Kidney epithelial cell (primary cell): ENCODE measurements around the gene ADGRG7. TPM values are rescaled to one million over a fixed set of nuclear protein-coding genes. Genes with fewer than 3 reads are reported as not detected.

Experiments used
- DNase-seq: peaks from one replicate; pipeline ENCODE4 v3.0.0-alpha.2; 2010; ENCODE audit warnings: low read depth
- H3K27me3 ChIP-seq: 2 replicates; pipeline ENCODE4 v1.6.0; 2011; ENCODE audit warnings: low read length; ENCODE audit not compliant: control insufficient read depth, insufficient read depth
- H3K36me3 ChIP-seq: 2 replicates; pipeline ENCODE4 v1.5.1; 2011; ENCODE audit warnings: low read length; ENCODE audit not compliant: control insufficient read depth, insufficient read depth
- H3K4me3 ChIP-seq: 2 replicates; pipeline ENCODE4 v1.5.1; 2011; ENCODE audit warnings: low read depth, mild to moderate bottlenecking, control low read depth, low read length
- total RNA-seq: library from RNA; depleted of rRNA; stranded (reverse); fragments of >200 nt; gene quantifications from 2 replicates; pipeline ENCODE4 v1.2.3, GENCODE V29; 2015
- TF ChIP-seq, protein P1 (sequence below): IDR thresholded peaks from 2 replicates; pipeline ENCODE4 v1.5.1; 2011; ENCODE audit warnings: mild to moderate bottlenecking, moderate library complexity, low read length, control low read depth, inconsistent platforms; ENCODE audit not compliant: insufficient read depth, poor library complexity, severe bottlenecking

The ADGRG7 gene
- total RNA-seq, 1 donor from 2014 or later, result not detected

DNA sequence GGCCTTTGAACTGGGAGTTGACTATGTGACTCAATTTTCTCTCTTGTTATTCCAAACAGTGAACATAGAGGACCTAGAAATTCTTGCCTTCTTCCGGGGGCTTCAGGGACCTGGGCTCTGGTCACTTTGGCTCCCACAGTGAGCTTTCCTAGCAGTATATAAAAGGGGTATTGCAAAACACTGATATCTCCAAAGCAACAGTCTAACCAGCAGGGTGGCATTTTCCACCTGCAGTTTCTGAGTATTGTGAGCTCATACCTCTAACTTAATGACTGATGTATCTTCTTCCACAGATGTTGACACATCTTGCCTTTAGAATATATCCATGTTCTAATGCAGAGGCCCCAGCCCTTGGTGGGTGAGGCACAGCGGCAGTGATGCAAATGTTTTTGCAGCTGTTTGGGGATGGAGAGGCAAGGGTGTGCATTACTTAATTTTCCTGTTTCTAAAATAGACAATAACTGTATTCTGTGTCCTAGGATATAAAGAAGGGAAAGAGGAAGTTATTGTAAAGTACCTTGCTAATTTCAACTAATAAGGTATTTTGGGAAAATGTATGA is 45.7 kb upstream of the ADGRG7 start:
- Histone ChIP-seq H3K27me3 (no peaks in the 10 kb centered on the region), H3K36me3 (no peaks in the 10 kb centered on the region), H3K4me3 (no peak overlapping the region)
- no peak for DNase-seq
- TF ChIP-seq, protein P1, sequence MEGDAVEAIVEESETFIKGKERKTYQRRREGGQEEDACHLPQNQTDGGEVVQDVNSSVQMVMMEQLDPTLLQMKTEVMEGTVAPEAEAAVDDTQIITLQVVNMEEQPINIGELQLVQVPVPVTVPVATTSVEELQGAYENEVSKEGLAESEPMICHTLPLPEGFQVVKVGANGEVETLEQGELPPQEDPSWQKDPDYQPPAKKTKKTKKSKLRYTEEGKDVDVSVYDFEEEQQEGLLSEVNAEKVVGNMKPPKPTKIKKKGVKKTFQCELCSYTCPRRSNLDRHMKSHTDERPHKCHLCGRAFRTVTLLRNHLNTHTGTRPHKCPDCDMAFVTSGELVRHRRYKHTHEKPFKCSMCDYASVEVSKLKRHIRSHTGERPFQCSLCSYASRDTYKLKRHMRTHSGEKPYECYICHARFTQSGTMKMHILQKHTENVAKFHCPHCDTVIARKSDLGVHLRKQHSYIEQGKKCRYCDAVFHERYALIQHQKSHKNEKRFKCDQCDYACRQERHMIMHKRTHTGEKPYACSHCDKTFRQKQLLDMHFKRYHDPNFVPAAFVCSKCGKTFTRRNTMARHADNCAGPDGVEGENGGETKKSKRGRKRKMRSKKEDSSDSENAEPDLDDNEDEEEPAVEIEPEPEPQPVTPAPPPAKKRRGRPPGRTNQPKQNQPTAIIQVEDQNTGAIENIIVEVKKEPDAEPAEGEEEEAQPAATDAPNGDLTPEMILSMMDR, result no peak

DNA sequence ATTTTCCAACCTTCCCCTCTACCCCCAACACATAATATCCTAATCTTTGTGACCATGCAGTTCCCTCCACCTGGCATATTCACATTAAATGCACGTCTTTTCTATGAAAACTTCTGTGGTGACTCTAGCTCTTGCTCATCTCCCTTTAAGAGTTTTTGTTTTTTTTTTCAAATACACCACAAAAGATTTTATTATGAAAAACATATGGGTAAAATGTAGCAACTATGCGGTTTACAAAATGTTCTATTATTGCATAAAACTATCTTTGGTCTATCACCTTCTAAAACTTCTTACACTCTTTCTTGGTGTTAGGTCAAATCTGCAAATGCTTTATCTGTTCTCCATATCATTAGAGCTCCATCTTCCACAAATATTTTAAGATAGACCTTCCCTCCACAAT is 38.6 kb upstream of the ADGRG7 start:
- Histone ChIP-seq H3K27me3 (no peaks in the 10 kb centered on the region), H3K4me3 (no peak overlapping the region), H3K36me3 (no peaks in the 10 kb centered on the region)
- TF ChIP-seq, protein P1, result no peak
- no peak for DNase-seq

DNA sequence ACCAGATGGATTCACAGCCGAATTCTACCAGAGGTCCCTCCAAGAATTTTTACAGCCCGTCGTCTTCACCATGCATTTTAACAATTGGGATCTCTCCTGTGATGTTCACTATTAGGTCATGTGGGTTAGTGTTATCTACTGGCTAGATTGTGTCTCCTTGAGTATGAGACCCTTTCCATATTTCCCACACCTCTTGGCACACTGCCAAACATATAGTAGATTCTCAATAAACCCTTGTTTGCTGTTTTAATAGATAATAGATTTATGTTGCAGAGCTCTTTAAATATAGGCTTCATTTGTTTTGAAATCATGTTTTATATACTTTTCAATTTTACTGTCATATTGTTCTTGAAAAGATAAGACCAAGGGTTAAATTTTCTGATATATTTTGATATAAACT is 34.9 kb upstream of the ADGRG7 start:
- Histone ChIP-seq H3K27me3 (no peaks in the 10 kb centered on the region), H3K4me3 (no peak overlapping the region), H3K36me3 (no peaks in the 10 kb centered on the region)
- no peak for DNase-seq
- TF ChIP-seq, protein P1, result no peak

DNA sequence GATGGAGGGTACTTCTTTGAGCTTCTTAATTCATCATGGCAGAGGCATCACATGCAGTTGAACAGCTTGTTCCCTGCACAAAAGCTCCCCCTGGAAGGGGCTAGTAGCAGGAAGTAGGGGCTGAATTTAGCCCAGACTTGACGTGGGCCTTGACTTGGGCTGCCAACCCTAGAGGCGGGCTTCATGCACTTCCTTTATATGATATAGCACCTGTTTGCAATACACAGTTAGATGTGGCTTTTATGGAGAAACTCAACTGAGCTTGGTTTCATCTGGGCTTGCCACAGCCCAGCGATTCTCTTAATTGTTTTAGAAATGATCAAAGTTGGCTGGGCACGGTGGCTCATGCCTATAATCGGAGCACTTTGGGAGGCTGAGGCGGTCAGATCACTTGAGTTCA is 33.7 kb upstream of the ADGRG7 start:
- Histone ChIP-seq H3K27me3 (no peaks in the 10 kb centered on the region), H3K36me3 (no peaks in the 10 kb centered on the region), H3K4me3 (no peak overlapping the region)
- TF ChIP-seq, protein P1, result no peak
- DNase-seq, result no peak

DNA sequence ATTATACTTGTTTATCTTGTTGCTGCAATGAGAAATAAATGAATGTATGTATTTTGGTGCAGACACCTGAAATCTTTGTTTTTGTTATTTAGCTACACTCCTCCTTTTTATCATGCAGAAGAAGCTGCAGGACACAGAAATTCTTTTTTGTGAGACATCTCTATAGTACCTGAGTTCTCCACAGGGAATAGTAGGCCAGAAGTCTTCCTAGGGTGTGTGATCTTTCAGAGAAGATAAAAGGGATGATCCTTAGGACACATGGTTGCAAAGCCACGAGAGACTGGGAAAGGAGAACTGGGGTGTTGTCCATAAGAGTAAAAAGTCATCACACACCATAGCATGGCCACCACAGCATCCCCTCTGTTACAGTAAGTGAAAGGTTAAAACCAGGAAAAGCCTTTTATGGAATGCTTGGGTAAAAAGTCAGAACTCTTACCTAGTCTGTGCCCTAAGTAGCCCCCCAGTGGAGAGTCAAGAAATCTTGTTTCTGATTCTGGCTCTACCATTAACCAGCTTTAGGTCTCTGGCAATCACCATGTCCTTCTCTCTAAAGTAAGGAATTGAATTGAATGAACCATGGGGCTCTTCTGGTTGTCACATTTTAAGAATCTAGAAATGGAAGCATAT is 31.9 kb upstream of the ADGRG7 start:
- no peak overlapping the region for H3K4me3 ChIP-seq
- TF ChIP-seq, protein P1, result no peak
- H3K36me3 ChIP-seq, result no peaks in the 10 kb centered on the region
- no peaks in the 10 kb centered on the region for H3K27me3 ChIP-seq
- DNase-seq, result no peak

DNA sequence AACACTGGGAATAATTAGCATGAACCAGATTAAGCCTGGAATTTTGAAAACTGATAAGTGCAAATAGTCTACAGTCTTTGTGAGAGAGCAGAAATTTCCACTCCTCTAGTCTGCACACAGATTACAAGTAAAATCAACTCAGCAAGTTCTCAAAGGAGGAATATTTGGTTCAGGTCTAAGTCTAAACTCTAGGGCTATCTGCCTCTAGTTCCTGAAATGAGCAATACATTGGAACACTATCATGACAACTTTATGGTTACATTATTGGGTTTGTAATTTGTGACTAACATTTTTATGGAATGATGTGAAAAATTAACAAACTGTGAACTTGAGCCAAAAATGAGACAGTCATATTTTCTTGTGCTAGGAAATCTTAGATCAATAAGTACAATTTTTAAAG is 30.8 kb upstream of the ADGRG7 start:
- Histone ChIP-seq H3K27me3 (no peaks in the 10 kb centered on the region), H3K4me3 (no peak overlapping the region), H3K36me3 (no peaks in the 10 kb centered on the region)
- TF ChIP-seq, protein P1, result no peak
- no peak for DNase-seq
